HG02763 (cell line): Measurements from ENCODE around the gene ZNF775.
"Not testable (repeated sequence)": the region's sequence is repeated elsewhere in the genome, so short reads cannot be mapped to it uniquely, and the experiment has no call there.

Experiments used
- ATAC-seq: cut with Tn5 transposase; IDR thresholded peaks from one replicate; pipeline ENCODE4 v1.9.1; 2021; ENCODE audit warnings: mild to moderate bottlenecking, moderate library complexity; ENCODE audit not compliant: unreplicated experiment

Gene ZNF775

DNA sequence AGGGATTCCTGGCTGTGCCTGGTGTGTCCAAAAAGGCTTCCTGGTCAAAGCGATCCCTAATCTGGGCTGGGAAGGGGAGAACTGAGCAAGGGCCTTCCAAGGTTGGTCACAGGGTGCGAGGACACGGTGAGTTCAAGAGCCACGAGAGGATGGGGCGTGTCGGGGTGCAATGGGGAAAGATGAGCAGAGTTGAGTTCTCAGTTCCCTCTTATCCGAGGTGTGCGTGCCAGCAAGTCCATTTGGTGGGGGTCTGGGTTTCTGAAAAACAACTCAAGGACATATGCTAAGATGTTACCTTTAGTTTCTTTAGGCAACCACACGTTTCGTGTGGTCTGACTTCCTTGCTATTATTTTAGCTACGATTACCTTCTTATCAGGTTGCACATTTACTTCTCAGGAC lies 1.3 kb downstream of the ZNF775 start:
- no peak for ATAC-seq

DNA sequence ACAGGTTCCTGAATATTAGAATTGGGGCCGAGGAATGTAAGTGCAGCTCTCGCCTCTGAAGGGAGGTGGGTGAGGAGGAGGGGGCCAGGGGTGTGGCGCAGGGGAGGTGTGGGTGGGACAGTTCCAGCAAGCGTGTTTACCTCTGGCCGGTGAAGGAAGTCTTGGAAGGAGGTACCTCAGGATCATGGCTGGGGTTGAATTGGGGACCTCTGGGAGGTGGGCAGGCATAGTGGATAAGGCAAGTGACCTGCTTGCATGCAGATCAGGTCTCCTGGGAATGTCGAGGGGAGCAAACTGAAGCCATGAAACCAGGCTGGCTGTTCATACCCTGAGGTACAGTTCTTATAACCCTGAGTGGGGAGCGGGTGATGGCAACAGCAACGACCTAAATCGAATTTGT lies 2.0 kb downstream of the ZNF775 start:
- ATAC-seq: no peak

GRCh38 chr7:150381785-150382122 lies 2.6 kb downstream of the ZNF775 start:
- no peak for ATAC-seq

- no peak for ATAC-seq
Measured at GRCh38 chr7:150382123-150382843, 3.2 kb downstream of the ZNF775 start.

DNA sequence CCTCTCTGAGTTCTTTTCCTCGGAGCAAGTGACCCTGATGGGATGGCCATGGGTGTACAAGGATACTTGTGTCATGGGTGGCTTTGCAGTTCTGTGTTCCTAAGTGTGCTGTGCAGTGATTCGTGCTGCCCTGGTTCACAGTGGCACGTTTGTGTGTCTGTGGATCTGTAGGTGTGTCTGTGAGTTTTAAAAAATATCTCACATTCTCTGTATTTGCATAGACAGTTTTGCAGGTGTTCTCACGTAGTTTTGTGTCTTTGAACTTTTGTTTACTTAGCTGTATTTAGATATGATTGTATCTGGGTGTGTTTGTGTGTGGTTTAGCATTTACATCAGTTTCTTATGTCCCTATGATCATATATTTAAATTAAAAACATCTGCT lies 3.7 kb downstream of the ZNF775 start:
- no peak for ATAC-seq

- no peak for ATAC-seq
Measured at GRCh38 chr7:150383710-150384397, 4.7 kb downstream of the ZNF775 start.

- no peak for ATAC-seq
Measured at GRCh38 chr7:150384406-150385301, 5.5 kb downstream of the ZNF775 start.

- no peak for ATAC-seq
Measured at GRCh38 chr7:150385302-150385723, 6.2 kb downstream of the ZNF775 start.

DNA sequence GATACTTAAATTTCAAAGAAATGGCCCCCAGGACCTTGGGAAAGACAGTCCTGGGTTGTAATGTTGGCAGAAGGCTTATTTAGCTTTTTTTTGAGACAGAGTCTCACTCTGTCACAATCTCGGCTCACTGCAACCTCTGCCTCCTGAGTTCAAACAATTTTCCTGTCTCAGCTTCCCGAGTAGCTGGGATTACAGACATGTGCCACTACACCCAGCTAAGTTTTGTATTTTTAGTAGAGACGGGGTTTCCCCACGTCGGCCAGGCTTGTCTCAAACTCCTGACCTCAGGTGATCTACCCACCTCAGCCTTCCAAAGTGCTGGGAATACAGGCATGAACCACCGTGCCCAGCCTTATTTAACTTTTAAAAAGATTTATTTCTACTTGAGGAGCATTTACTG lies 6.8 kb downstream of the ZNF775 start:
- ATAC-seq: not testable (repeated sequence)

GRCh38 chr7:150388306-150388705 lies 9.2 kb downstream of the ZNF775 start:
- ATAC-seq: no peak

- no peak for ATAC-seq
Measured at GRCh38 chr7:150388709-150389531, 9.8 kb downstream of the ZNF775 start.

GRCh38 chr7:150389532-150389816 lies 10.3 kb downstream of the ZNF775 start:
- no peak for ATAC-seq

DNA sequence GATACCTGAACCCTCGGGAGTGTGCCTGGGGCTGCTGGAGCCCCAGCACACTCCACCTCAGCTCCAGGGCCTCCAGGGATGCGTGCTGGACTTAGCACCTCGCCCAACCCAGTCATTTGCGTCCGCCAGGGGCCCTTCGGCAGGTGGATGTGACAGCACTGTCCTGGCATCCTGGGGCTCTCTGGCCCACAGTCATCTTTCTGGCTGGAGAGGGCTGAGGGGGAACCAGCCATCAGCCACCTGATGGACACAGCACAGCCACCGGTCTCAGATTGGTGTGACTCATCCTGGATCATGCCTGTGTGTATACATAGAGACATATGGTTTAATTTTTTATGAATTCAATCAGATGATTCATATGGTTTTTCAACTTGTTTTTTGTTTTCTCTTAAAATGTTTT lies 11.1 kb downstream of the ZNF775 start:
- no peak for ATAC-seq

DNA sequence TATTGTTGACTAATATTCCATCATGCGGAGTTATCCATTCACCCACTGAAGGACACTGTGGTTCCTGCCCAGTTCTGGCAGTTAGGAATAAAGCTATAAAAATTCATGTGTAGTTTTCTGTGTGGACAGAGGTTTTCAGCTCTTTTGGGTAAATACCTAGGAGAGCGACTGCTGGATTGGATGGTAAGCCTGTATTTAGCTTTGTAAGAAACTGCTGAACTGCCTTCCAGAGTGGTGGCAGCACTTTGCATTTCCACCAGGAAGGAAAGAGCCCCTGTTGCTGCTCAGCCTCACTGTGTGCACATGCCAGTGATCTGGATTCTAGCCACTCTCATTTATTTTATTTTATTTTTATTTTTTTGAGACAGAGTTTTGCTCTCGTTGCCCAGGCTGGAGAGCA lies 14.2 kb downstream of the ZNF775 start:
- ATAC-seq: no peak

- ATAC-seq: no peak
Measured at GRCh38 chr7:150396426-150396825, 17.3 kb downstream of the ZNF775 start.

DNA sequence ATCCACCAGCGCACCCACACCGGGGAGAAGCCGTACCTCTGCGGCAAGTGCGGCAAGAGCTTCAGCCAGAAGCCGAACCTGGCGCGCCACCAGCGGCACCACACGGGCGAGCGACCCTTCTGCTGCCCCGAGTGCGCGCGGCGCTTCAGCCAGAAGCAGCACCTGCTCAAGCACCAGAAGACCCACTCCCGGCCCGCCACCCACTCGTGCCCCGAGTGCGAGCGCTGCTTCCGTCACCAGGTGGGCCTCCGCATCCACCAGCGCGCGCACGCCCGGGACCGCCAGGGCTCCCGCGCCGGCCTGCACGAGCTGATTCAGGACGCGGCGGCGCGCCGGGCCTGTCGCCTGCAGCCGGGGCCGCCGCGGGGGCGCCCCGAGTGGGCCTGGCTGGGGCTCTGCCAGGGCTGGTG lies 17.7 kb downstream of the ZNF775 start:
- ATAC-seq: no peak

- ATAC-seq: no peak
Measured at GRCh38 chr7:150397346-150398107, 18.4 kb downstream of the ZNF775 start.

DNA sequence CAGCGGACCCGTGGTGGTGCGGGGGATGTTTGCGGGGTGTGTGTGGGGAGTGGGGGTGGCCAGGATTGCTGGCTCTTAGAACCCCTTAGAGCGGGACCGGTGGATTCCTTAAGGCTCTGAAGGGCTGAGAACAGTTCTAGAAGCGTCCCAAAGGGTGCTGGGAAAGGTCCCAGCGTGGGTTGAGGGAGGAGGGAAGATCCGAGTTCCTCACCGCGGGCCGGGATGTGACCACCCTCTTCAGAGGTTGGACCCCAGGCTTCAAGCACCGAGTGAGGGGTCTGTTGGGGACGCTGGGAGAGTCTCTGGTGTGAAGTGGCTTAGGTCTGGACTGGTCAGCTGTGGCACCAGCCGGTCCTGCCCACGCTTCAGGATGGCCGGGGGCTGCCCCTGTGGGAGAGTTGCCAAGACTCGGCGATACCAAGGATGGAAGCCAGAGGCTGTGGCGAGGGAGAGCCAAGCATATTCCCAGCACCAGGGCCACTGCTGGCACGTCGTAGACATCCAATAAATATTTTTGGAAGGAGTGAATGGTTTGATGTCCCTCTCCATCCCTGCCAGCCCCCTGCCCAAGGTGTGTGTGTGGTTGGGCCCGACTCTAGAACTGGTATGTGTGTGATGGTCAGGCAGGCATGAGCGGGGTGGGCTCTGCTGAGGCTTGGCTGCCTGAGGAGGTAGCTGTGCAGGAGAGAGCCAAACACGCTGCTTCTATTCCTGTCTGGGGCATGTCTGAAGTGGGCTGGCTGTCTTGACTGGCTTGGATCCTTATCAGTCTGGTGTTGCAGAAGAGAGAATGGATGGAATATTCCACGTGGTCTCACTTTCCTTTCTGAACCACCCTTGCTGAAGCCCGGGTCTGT lies 19.2 kb downstream of the ZNF775 start:
- ATAC-seq: no peak

DNA sequence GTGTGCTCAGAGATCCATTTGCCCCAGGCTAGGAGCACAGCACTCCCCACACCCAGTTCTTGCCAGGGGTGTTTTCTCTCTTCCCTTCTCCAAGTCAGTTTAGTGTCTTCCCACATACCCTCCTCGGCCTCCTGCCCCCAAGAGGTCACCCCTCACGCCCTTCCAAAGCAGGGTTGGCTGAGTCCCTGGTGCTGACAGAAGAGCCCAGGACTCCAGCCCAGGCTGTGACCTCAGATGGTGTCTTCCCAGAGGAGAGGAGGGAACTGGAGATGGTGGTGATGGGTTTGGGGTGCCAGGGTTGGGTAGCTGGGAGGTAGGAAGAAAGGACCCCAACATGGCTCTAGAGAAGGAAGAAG lies 19.8 kb downstream of the ZNF775 start:
- no peak for ATAC-seq
